Effector memory CD4-positive, alpha-beta T cell (primary cell): ENCODE results near the gene ZNF423.
A peak's percentile ranks its signal among the peaks of the same experiment; 100 is the strongest.

Experiments used
- DNase-seq, 3 donors: peaks; one replicate each; pipeline ENCODE4 v3.0.0-alpha.2; 2020
- H3K27ac ChIP-seq: 2 replicates; pipeline ENCODE4 v1.7.0; 2013; ENCODE audit warnings: mild to moderate bottlenecking, low read length, moderate library complexity; ENCODE audit not compliant: insufficient read depth, poor library complexity, severe bottlenecking
- H3K27me3 ChIP-seq: replicated peaks from 2 replicates; pipeline ENCODE4 v1.7.0; 2013; ENCODE audit warnings: mild to moderate bottlenecking, low read length; ENCODE audit not compliant: insufficient read depth, control insufficient read depth, poor library complexity, severe bottlenecking
- H3K36me3 ChIP-seq: 2 replicates; pipeline ENCODE4 v1.7.0; 2013; ENCODE audit warnings: mild to moderate bottlenecking, low read length, moderate library complexity; ENCODE audit not compliant: control insufficient read depth, insufficient read depth
- H3K4me1 ChIP-seq: 2 replicates; pipeline ENCODE4 v1.7.0; 2013; ENCODE audit warnings: low read length, mild to moderate bottlenecking; ENCODE audit not compliant: control insufficient read depth, insufficient read depth, poor library complexity, severe bottlenecking
- H3K4me3 ChIP-seq: 2 replicates; pipeline ENCODE4 v1.7.0; 2013; ENCODE audit warnings: low read length, low read depth, mild to moderate bottlenecking; ENCODE audit not compliant: insufficient read depth, poor library complexity, severe bottlenecking
- H3K9me3 ChIP-seq: 2 replicates; pipeline ENCODE4 v1.7.0; 2013; ENCODE audit warnings: mild to moderate bottlenecking, low read length, moderate library complexity; ENCODE audit not compliant: control insufficient read depth

ZNF423 gene

GRCh38 chr16:49443576-49443975 is 412.3 kb downstream of the ZNF423 start:
- Histone ChIP-seq H3K27ac (no peak overlapping the region), H3K9me3 (no peaks in the 10 kb centered on the region), H3K4me3 (no peak overlapping the region), H3K36me3 (no peaks in the 10 kb centered on the region), H3K4me1 (peaks cover 7% of the 10 kb centered on the region), H3K27me3 (no peaks in the 10 kb centered on the region)
- no peak for DNase-seq

GRCh38 chr16:49442805-49443204 is 413.1 kb downstream of the ZNF423 start:
- Histone ChIP-seq H3K9me3 (no peaks in the 10 kb centered on the region), H3K4me3 (no peak overlapping the region), H3K36me3 (no peaks in the 10 kb centered on the region), H3K27me3 (no peaks in the 10 kb centered on the region), H3K27ac (no peak overlapping the region), H3K4me1 (peaks cover 7% of the 10 kb centered on the region)
- DNase-seq, result no peak

- no peaks in the 10 kb centered on the region for H3K36me3 ChIP-seq
- peaks cover 7% of the 10 kb centered on the region for H3K4me1 ChIP-seq
- peak overlapping the region; percentile 15 for H3K4me3 ChIP-seq
- DNase-seq, result peak; percentile 35 to 49 (median 49)
- H3K27me3 ChIP-seq, result no peaks in the 10 kb centered on the region
- no peak overlapping the region for H3K27ac ChIP-seq
- H3K9me3 ChIP-seq, result no peaks in the 10 kb centered on the region
These were observed 414.5 kb downstream of the ZNF423 start for GRCh38 chr16:49441366-49441780.

- no peak for DNase-seq
- no peaks in the 10 kb centered on the region for H3K27me3 ChIP-seq
- peaks cover 7% of the 10 kb centered on the region for H3K4me1 ChIP-seq
- H3K36me3 ChIP-seq, result no peaks in the 10 kb centered on the region
- no peak overlapping the region for H3K4me3 ChIP-seq
- H3K9me3 ChIP-seq, result no peaks in the 10 kb centered on the region
- no peak overlapping the region for H3K27ac ChIP-seq
These were observed 415.5 kb downstream of the ZNF423 start for GRCh38 chr16:49440156-49441065.

GRCh38 chr16:49439676-49440075 is 416.2 kb downstream of the ZNF423 start:
- Histone ChIP-seq H3K4me3 (no peak overlapping the region), H3K9me3 (no peaks in the 10 kb centered on the region), H3K4me1 (peaks cover 7% of the 10 kb centered on the region), H3K27me3 (no peaks in the 10 kb centered on the region), H3K36me3 (no peaks in the 10 kb centered on the region), H3K27ac (no peak overlapping the region)
- no peak for DNase-seq

- no peaks in the 10 kb centered on the region for H3K9me3 ChIP-seq
- DNase-seq, result no peak
- peaks cover 7% of the 10 kb centered on the region for H3K4me1 ChIP-seq
- no peaks in the 10 kb centered on the region for H3K27me3 ChIP-seq
- no peak overlapping the region for H3K27ac ChIP-seq
- no peaks in the 10 kb centered on the region for H3K36me3 ChIP-seq
- no peak overlapping the region for H3K4me3 ChIP-seq
These were observed 416.9 kb downstream of the ZNF423 start for GRCh38 chr16:49439050-49439449.
